ENCODE measurements around the gene PIM1. TPM values are rescaled to one million over a fixed set of nuclear protein-coding genes. Genes with fewer than 3 reads are reported as not detected.

PIM1 gene
- total RNA-seq, 1 experiment from 2014 or later = 70.4 TPM

GRCh38 chr6:37207903-37208456, 38.0 kb downstream of the PIM1 start:
- in situ Hi-C loops (cut with HindIII; ENCODE audit: low sequenced_read_pairs) = no loop called here
- peak; percentile 59 for DNase-seq (ENCODE audit: low spot score)

GRCh38 chr6:37208793-37209192, 38.8 kb downstream of the PIM1 start:
- in situ Hi-C loops (cut with HindIII; ENCODE audit: low sequenced_read_pairs) = no loop called here
- no peak for DNase-seq (ENCODE audit: low spot score)

- in situ Hi-C loops (cut with HindIII; ENCODE audit: low sequenced_read_pairs) = no loop called here
- DNase-seq (ENCODE audit: low spot score) = no peak
These were observed 39.7 kb downstream of the PIM1 start for GRCh38 chr6:37209461-37210205.

- in situ Hi-C loops (cut with HindIII; ENCODE audit: low sequenced_read_pairs) = no loop called here
- DNase-seq (ENCODE audit: low spot score) = peak; percentile 92
These were observed 40.5 kb downstream of the PIM1 start for GRCh38 chr6:37210313-37210968.

GRCh38 chr6:37212268-37212667, 42.3 kb downstream of the PIM1 start:
- in situ Hi-C loops (cut with HindIII; ENCODE audit: low sequenced_read_pairs) = no loop called here

GRCh38 chr6:37218061-37218460, 48.1 kb downstream of the PIM1 start:
- in situ Hi-C loops (cut with HindIII; ENCODE audit: low sequenced_read_pairs) = no loop called here
- no peak for DNase-seq (ENCODE audit: low spot score)

More at GRCh38 chr6:37212268-37212667, 42.3 kb downstream of the PIM1 start:
- no peak for DNase-seq (ENCODE audit: low spot score)

- in situ Hi-C loops (cut with HindIII; ENCODE audit: low sequenced_read_pairs) = no loop called here
These were observed 48.6 kb downstream of the PIM1 start for GRCh38 chr6:37218511-37218910.

GRCh38 chr6:37221585-37222124, 51.7 kb downstream of the PIM1 start:
- in situ Hi-C loops (cut with HindIII; ENCODE audit: low sequenced_read_pairs) = no loop called here
- DNase-seq (ENCODE audit: low spot score) = no peak

More at GRCh38 chr6:37218511-37218910, 48.6 kb downstream of the PIM1 start:
- no peak for DNase-seq (ENCODE audit: low spot score)

- in situ Hi-C loops (cut with HindIII; ENCODE audit: low sequenced_read_pairs) = no loop called here
- peak; percentile 58 for DNase-seq (ENCODE audit: low spot score)
These were observed 52.4 kb downstream of the PIM1 start for GRCh38 chr6:37222125-37222967.

GRCh38 chr6:37222992-37223391, 53.0 kb downstream of the PIM1 start:
- in situ Hi-C loops (cut with HindIII; ENCODE audit: low sequenced_read_pairs) = no loop called here
- no peak for DNase-seq (ENCODE audit: low spot score)

Other genes starting within 250 kb of the PIM1 start
- gene PI16, start 215.4 kb upstream of the PIM1 start, total RNA-seq (2014; rRNA removed; shearing (Covaris generic)) = not detected in 2 replicates
- gene MTCH1, start 184.0 kb upstream of the PIM1 start, total RNA-seq (2014; rRNA removed; shearing (Covaris generic)) = 389 and 393 TPM in 2 replicates
- gene FGD2, start 164.5 kb upstream of the PIM1 start, total RNA-seq (2014; rRNA removed; shearing (Covaris generic)) = 0.55 and 1.2 TPM in 2 replicates
- gene TBC1D22B, start 87.6 kb downstream of the PIM1 start, total RNA-seq (2014; rRNA removed; shearing (Covaris generic)) = 6.7 and 12.0 TPM in 2 replicates
- gene TMEM217, start 88.0 kb downstream of the PIM1 start, total RNA-seq (2014; rRNA removed; shearing (Covaris generic)) = 1.2 and 1.4 TPM in 2 replicates
- 35.7 and 57.9 TPM in 2 replicates for gene RNF8, start 183.8 kb downstream of the PIM1 start, total RNA-seq (2014; rRNA removed; shearing (Covaris generic))

Data from G401 (cell line).